Measurements from ENCODE around the gene FHAD1.

The FHAD1 gene

DNA sequence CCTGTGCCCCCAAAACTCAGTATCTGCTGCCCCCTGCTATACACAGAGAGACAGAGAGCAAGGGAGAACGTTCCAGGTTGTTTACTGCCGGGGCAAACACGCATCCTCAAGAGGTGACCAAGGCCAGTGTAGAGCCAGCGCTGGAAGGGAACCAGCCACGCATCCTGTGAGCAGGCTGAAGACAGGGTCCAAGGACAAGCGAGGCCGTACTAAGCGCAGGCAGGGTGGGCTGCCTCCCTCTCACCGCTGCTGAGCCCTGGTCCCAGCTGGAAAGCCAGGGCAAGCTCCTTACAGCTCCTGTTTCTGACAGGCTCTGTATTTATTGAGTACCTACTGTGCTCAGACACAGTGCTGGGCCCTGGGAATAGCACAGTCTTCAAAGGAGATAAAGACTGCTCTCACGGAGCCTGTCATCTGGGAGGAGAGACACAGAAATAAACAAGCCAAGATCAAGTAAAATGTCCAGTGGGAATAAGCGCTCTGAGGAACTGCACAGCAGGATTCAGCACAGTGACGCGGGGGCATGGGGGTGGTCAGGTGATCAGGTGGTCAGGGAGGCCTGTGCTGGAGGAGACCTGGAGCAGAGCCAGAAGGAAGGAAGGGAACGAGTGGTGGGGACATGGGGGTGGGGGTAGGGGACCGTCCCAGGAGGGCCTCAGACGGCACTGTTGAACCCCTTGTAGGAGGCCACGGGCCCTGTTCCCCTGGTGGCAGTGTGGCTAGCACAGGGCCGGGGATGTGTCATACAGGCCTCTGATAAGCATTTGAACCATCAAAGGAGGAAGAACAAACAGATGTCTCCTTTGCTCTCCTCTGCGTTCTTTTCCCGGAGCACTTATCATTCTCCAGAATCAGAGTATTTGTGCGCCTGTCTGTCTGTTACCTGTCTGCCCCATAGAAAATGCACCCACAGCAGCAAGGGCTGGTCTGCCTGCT lies 124.9 kb downstream of the FHAD1 start:
- TF ChIP-seq, protein P1, sequence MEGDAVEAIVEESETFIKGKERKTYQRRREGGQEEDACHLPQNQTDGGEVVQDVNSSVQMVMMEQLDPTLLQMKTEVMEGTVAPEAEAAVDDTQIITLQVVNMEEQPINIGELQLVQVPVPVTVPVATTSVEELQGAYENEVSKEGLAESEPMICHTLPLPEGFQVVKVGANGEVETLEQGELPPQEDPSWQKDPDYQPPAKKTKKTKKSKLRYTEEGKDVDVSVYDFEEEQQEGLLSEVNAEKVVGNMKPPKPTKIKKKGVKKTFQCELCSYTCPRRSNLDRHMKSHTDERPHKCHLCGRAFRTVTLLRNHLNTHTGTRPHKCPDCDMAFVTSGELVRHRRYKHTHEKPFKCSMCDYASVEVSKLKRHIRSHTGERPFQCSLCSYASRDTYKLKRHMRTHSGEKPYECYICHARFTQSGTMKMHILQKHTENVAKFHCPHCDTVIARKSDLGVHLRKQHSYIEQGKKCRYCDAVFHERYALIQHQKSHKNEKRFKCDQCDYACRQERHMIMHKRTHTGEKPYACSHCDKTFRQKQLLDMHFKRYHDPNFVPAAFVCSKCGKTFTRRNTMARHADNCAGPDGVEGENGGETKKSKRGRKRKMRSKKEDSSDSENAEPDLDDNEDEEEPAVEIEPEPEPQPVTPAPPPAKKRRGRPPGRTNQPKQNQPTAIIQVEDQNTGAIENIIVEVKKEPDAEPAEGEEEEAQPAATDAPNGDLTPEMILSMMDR (IDR thresholded peaks at IDR 0.05) = no peak

DNA sequence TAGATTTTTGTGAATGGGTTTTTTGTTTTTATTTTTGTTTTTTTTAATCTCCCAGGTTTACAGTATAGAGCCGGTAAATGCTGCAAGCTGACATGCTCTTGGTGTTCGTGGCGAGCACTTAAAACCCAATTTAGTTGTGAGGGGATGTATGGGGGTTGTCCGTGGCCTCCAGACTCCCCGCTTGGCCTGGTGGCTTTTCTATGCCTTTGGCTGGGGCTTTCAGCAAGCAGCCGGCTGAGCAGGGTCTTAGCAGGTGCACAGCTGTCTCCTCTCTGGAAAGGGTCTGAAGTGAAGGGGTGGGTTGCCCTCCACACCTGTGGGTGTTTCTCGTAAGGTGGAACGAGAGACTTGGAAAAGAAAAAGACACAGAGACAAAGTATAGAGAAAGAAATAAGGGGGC lies 131.7 kb downstream of the FHAD1 start:
- TF ChIP-seq, protein P1 (IDR thresholded peaks at IDR 0.05) = no peak

DNA sequence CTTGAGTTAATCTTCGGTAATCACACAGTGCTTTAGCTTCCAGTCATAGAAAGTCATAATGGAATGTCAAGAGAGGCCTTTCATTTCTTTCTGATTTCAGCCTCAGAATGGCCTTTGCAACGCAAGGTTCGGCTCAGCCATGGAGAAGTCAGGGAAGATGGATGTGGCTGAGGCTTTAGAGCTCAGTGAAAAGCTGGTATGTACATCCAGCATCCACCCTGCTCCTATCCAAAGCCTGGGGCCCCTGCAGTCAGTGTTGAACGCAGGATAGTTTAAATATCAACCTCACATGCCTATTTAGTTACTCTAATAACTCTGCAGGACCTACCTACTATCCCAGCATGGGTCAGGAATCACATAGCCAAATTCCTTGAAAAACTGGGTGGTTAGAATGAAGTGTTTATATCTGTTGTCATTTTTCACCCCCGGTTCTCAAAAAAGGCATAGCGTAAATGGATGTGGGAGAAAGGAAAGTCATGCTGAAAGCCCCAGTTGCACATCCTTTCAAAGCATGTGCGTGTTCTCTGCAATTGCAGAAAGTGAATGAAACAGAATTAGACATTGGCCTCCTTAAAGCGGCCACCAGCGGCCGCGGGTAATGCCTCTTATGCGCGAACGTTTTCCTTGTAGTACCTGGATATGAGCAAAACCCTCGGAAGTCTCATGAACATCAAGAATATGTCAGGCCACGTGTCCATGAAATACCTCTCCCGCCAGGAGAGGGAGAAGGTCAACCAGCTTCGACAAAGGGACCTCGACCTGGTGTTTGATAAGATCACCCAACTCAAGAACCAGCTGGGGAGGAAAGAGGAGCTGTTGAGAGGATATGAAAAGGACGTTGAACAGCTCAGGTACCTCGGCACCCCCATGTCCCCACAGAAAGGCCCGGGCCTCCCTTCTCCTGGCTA lies 133.8 kb downstream of the FHAD1 start:
- TF ChIP-seq, protein P1 (IDR thresholded peaks at IDR 0.05) = no peak

DNA sequence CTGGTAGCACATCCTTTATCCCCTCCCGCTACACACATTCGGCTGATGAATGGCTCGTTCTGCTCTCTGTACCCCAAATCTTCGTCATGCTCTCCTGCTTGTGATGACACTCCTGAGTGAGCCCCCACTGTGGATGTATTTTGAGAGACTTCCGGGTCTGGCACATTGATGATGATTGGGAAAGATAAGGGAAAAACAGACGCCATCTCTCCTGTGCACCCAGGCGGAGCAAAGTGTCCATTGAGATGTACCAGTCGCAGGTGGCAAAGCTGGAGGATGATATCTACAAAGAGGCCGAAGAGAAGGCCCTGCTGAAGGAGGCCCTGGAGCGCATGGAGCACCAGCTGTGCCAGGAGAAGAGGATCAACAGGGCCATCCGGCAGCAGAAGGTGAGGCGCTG lies 134.8 kb downstream of the FHAD1 start:
- TF ChIP-seq, protein P1 (IDR thresholded peaks at IDR 0.05) = no peak

DNA sequence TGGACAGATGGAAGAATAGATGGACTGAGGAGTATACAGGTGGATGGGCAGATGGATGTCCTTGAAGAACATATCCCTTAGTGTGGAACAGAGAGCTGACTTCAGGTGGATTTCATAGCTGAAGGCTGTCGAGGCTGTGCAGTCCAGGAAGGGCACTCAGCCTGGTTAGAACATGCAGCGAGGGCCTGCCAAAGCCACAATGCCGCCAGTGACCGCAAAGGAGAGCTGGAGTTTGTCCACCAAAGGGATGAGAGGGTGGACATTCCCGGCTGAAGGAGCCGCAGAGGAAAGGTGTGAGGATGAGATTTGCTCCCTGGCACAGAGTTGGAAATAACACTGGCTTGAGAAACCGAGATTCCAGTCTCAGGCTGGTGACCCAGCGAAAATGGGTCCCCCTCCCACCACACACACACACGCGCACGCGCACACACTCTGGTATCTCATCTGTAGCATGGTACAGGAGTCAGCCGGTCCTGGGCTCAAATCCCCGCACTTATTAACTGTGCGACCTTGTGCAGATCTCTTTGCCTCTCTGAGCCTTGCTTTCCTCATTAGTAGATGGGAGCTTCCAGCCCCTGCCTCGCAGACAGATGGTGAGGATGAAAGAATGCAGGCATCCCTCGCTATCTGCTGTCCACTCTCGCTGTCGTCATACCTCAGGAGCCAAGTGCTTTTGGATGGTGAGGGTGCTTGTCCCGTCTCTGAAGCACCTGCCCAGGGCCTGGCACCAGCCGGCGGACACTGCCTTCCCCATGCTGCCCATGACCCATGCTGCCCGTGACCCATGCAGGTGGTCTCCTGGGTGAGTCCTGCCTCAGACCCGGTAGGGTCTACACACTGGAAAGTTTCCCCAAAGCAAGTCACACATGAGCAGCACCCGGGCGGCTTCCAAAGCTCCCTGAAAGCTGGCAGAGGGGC lies 135.8 kb downstream of the FHAD1 start:
- TF ChIP-seq, protein P1 (IDR thresholded peaks at IDR 0.05) = no peak

DNA sequence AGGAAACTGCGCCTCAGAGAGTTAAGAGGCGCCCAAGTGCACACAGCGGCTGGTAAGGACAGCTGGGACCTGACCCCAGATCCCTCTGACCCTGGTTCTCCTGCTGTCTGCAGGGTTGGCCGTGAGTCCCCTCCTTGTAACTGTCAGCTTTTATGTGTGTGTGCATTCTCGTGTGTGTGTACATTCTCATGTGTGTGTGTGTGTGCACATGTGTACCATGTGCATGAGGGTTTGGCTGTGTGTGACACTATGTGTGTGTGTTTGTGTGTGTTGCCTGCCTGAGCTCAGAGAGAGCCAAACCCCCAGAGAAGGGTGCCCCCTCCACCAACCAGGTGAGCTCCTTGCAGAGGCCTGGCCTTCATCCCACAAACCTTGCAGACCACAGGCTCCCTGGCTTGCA lies 136.8 kb downstream of the FHAD1 start:
- TF ChIP-seq, protein P1 (IDR thresholded peaks at IDR 0.05) = no peak

All from LNCAP (cell line).